HG02852 (cell line): ENCODE data around the gene FBXW10.
"Not testable (repeated sequence)": the region's sequence is repeated elsewhere in the genome, so short reads cannot be mapped to it uniquely, and the experiment has no call there.

Experiments
- ATAC-seq: cut with Tn5 transposase; IDR thresholded peaks from one replicate; pipeline ENCODE4 v1.9.1; 2021; ENCODE audit warnings: mild to moderate bottlenecking, moderate library complexity; ENCODE audit not compliant: unreplicated experiment

Gene FBXW10

DNA sequence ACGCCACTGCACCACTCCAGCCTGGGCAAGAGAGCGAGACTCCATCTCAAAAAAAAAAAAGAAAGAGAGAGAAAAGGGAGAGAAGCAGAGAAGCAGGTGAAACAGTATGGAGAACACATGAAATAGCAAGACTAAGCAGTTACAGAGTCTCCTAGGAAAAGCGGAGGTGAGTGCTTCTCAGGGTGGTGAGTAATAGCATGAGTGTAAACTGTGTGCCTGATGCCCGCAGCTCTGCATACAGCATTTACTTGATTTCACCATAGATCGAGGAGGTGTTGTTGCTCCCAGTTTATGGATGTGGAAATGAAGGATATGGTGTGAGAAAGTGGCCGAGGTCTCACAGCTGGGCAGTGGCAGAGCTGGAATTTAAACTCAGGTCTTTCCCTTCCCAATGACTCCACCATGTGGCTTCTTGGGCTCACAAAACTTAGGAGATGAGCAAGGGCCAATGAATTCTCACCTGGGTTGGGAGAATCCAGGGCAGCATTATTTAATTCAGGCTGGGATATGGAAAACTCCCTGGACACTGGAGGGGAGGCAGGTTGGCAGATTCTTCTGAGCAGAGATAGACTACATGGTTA lies 10.1 kb downstream of the FBXW10 start:
- not testable (repeated sequence) for ATAC-seq

DNA sequence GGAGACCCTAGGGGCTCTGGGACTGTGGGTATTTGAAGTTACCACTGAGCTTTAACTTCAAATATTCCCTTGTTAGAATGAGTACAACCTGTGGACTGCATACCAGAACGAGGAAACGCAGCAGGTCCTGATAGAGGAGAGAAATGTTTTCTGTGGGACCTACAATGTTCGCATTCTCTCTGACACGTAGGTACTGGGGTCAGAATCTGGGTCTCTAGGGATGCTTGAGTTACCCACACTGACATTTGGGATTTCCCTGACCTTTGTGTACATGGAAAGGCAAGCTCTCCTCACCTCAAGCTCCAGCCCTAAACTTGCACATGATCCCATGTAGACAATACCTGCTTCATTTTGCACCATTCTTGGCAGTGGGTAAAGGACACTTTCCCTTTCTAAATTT lies 12.1 kb downstream of the FBXW10 start:
- not testable (repeated sequence) for ATAC-seq

DNA sequence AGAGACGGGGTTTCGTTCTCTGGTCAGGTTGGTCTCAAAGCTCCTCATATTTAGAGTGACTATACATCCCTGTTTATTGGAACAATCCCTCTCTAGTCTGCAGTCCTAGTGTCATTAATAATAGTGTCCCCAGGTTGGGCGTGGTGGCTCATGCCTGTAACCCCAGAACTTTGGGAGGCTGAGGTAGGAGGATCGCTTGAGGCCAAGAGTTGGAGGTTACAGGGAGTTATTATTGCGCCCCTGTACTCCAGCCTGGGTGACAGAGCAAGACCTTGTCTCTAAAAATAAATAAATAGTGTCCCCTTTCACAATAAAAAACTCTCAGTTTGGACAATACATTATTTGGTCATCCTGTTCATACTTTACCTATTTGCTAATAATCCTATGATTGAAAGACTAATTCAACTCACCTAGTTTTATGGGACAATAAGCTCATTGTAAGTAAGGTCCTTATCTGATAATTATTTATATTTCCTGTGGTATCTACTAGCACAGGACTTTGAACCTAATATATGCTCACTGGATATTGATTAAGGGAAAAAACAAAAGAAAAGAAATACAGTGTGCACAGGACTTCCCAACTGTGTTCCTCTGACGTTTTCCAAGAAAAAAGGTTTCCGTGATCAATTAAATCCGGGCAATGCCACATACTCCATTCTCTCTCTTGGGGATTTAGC lies 13.7 kb downstream of the FBXW10 start:
- ATAC-seq, result not testable (repeated sequence)

DNA sequence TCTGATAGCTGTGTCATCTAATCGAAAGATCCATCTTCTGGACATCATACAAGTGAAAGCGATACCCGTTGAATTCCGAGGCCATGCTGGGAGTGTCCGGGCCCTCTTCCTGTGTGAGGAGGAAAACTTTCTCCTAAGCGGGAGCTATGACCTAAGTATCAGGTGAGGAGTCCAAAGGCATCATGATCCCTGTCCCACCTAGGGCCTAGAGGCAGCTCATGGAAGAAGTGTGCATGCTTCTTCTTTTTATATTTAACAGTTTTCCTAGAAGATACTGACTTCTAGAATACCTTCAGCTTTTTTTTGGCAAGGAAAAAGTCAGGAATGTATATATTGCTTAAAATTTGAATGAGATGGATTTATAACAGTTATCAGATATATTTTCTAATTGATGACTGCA lies 14.5 kb downstream of the FBXW10 start:
- ATAC-seq, result not testable (repeated sequence)

DNA sequence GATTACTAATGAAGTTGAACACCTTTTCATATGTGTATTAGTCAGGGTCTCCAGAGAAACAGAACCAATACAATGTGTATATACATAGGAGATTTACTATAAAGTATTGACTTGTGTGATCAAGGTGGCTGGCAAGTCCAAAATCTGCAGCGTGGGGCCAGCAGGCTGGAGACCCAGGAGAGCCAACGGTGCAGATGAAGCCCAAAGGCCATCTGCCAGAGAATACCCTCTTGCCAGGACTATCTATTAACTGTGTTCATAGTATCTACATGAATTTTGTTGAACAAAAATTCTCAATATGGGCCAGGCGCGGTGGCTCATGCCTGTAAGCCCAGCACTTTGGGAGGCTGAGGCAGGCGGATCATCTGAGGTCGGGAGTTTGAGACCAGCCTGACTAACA lies 16.4 kb downstream of the FBXW10 start:
- ATAC-seq, result not testable (repeated sequence)

DNA sequence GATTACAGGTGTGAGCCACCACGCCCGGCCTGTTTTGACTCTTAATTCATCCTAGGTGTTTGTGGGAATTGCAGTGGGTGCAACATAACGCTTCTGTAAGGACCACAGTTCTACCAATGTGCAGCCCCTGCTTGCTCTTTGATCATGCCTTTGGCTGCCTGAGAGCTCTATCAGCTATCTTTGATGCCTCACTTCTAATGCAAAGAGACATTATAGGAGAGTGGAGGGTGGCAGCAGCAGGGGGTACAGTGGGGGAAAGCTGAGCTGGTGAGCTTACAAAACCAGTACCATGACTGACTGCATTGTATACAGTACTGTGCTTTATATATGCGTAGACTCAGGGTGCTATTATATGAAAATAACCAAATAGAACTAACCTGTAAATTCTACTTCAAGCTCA lies 26.7 kb downstream of the FBXW10 start:
- ATAC-seq, result not testable (repeated sequence)

DNA sequence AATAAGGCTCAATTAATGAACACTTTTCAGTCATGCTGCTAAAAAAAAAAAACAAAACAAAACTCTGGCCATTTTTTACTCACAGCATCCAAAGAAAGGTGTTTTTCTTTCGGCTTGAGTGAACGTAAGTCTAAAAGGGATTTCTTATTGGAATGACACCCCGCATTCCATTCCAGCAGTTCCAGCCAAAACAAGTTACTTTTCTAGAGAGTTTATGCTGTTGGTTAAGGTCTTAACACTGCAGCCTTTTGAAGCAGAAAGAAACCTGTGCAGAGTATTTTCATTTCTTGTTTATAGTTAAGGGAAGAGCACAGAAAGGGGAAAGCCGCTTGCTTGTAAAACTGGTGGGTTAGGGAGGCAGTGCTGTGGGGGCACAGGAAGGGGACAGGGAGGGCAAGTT lies 27.2 kb downstream of the FBXW10 start:
- ATAC-seq, result not testable (repeated sequence)

DNA sequence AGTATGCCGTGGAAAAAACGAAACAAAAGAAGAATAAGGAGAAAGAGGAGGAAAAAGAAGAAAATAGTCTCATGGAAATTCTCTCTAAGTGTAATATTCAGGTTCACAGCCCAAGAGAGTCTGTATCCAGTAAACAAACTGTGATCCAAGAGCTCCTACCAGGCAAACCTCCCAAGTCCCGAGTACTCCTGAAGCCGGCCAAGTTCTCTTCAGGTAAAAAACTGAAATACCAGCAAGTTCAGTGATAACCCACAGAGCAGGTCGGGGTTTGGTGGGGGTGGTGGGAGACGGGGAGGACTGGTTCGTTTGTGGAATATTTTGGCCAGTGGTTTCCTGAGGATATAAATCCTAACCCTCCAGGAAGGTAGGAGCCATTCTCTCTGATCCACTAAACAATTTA lies 28.6 kb downstream of the FBXW10 start:
- no peak for ATAC-seq

DNA sequence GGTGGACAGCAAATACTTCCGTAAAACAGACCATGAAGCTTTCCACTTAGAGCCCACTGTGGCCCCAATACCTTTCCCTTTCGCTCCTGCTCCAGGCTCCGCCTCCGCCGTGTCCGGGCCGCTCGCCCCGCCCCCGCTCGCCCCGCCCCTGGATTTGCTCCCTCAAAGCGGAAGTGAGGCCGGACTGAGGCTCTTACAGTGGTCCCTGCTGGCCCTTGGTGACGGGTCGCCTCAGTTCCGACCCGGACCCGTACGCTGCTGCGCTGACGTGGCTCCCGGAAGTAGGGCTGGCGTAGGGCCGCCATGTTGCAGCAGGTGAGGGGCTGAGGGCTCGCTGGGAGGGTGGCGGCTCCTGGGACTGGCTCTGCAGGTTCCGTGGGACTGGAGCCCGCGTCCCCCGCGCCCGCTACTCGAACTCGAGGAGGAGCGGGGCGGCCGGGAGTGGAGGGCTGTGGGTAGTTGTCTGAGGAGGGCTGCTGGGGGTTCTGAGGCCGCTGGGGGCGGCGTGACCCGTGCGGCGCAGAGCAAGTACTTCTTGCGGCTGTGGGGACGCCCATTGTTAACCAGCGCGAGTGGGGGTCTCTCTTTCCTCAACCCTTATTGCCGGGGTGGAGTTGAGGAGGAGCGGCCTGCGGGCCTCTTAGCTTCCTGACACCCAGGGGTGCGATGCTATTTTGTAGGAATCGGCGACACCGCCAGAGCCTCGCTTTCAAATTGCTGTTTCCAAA lies 37.3 kb downstream of the FBXW10 start, which contains the start of gene TVP23B:
Gene TVP23B, plus strand, starts transcription at position 193 of the 728 bp plus-strand sequence. Its CDS starts 111 bp downstream, at position 304.
- peak; percentile 97 for ATAC-seq

DNA sequence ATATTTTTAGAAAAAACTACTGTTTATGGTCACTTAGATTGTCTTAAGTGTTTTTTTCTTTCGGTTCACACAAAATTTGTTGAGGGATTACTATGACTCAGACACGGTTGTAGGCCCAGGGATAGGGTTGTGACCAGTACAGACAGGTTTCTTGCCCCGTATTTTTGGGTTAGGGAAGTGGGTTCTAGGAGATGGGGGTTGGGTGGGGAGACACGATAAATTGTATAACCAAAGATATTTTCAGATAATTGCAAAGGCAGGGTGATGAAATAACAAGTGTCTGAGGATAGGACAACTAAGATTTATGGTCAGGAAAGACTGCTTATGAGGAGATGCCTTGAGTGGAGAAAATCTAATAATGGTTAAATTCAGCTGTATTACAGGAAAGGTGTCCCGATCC lies 38.0 kb downstream of the FBXW10 start:
- ATAC-seq, result not testable (repeated sequence)

DNA sequence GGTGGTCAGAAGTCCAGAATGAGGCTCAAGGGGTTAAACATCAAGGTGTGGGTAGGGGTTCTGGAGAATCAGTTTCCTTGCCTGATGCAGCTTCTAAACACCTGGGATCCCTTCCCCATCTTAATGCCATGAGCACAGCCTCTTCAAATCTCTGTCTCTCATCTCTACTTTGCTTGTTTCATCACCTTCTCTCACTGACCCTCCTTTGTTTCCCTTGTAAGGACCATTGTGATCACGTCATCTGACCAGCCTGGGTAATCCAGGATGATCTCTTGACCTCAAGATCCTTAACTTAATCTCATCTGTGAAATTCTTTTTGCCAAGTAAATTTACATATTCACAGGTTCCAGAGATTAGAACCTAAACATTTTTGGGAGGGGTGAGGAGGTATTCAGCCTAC lies 42.1 kb downstream of the FBXW10 start:
- ATAC-seq, result not testable (repeated sequence)

DNA sequence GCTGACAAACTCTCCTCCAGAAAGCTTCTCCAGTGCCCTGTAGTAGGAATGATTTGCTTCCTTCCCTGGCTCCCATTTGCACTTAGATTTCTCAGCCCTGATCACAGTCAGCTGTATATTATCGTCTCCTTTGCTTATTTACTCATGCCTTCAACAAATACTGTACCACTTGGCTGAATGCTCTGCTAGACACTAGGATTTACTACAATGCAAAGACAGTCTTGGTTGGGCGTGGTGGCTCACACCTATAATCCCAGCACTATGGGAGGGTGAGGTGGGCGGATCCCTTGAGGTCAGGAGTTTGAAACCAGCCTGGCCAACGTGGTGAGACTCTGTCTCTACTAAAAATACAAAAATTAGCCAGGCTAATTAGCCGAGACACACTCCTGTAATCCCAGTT lies 43.0 kb downstream of the FBXW10 start:
- ATAC-seq, result not testable (repeated sequence)

DNA sequence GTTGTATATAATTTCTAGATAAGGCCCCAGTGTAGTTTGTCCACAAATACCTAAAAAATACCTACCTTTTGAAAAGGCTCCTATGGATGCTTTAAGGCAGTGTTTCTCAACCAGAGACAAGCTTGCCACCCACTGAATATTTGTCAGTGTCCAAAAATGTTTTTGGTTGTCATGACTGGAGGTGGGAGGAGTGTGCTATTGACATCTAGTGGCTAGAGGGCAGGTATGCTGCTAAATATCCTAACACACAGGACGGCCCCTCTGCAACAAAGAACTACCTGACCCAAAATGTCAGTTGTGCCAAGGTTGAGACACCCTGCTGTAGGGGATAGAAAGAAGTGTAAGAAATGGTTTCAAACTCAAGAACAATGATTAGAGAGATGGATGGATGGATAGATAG lies 47.5 kb downstream of the FBXW10 start:
- ATAC-seq, result not testable (repeated sequence)

DNA sequence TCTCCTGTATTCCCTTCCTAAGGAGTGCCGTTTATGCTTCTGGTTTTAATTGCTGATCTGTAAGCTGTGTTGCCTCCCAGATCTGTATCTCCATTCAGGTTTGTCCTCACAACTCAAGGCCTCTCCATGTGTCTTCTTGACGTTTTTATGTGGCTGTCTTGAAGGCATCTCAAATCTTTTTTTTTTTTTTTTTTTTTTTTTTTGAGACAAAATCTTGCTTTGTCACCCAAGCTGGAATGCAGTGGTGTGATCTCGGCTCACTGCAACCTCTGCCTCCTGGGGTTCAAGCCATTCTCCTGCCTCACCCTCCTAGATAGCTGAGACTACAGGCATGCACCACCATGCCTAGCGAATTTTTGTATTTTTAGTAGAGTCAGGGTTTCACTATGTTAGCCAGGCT lies 51.0 kb downstream of the FBXW10 start:
- ATAC-seq, result not testable (repeated sequence)

DNA sequence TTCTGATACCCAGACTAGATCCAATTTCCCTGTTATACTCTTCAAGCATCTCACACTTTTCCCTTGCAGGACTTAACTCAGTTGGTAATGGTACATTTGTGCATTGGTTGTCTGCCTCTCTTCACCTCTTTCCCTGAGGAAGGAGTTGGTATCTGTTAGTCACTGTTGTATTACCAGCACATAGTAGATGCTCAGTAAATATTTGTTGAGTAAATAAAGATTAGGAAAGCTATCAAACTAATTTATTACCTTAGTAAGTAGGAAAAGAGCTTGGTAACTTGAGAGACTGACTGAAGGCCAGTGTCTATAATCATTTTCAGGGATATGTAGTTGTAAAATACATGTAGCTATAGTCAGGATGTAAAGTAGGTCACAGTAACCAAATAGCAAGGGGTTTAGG lies 53.0 kb downstream of the FBXW10 start:
- ATAC-seq, result not testable (repeated sequence)

DNA sequence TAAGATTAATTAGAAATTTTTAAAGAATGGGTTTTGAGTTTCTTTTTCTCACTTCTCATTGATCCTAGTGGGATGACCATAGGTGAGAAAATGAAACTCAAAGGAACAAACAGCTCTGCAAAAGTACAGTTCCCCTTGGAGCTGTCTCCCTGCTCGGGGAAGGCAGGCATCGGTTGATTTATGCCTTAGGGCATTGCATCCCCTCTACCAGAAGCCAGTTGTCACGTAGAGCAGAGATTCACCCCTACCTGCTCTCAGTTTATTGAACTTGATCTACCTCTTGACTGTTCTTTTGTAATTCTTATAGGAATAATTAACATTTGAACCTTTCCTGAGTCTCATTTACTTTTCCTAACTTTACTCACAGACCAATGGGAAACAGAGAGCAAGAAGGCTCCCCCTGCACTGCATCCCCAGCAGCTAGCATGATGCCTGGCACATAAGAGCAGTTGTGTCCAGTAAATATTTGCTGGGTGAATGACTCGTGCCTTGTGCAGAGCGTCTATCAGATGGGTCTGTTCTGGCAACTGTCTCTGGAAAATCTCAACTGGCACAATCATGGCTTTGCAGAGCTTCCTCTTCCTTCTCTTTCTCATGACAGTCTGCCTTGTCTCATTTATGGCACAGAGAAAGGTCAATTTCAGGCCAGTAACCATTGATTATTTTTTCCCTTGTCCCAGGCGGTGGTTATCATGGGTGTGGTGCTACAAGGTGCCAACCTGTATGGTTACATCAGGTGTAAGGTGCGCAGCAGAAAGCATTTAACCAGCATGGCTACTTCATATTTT lies 59.8 kb downstream of the FBXW10 start:
- ATAC-seq, result not testable (repeated sequence)

DNA sequence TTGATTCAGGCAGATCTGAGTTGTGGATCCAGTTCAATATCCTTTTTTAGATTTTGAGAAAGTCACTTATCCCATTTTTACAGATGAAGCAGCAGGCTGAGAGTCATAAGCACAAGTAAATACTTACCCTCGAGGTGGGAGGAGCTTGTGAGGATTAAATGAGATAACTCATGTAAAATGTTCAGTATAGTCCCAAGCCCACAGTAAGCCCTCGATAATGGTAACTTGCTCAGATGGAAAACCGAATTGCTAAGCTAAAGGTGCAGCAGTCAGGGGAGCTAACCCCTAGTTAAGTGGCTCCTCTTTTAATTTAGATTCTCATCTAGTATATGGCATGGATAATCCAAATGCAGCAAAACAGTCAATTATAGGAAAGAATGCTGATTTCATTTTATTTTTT lies 72.1 kb downstream of the FBXW10 start:
- ATAC-seq, result not testable (repeated sequence)

DNA sequence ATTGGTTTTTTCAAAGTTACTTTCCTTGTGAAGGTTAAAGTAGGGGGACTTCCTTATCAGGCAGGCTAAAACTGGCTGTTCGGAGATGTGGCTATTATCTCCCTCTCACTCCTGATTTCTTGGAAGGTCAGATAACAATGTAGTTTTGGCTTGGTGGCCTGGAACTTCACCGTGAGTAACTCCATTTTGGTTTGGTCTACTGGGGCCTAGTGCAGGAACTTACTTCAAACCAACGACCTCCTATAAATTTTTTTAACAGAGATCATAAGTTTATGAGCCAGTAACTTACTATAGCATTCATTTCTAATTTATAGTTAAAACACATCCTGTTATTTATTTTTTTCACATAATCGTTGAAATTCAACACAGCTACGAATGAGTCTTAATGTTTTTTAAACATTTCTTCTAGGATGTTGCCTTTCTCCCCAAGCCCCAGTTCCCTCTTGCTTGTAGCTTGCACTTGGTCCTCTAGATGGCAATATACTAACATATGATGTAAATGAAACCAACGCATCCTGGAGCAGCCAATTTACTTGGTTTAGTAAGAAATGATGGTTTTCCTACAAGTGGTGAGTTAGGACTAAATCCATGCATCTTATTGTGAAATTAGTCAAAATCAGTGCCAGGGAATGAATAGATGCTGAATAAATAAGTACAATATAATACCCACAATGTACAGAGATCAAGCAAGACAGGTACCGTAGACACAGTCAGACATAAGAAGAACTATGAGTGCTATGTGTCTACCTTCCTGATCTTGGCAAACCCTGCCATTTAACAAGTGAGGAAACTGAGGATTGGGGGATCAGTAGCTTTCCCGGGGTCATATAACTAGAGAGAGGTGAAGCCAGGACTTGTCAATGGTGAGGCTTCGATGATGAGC lies 72.9 kb downstream of the FBXW10 start:
- not testable (repeated sequence) for ATAC-seq

DNA sequence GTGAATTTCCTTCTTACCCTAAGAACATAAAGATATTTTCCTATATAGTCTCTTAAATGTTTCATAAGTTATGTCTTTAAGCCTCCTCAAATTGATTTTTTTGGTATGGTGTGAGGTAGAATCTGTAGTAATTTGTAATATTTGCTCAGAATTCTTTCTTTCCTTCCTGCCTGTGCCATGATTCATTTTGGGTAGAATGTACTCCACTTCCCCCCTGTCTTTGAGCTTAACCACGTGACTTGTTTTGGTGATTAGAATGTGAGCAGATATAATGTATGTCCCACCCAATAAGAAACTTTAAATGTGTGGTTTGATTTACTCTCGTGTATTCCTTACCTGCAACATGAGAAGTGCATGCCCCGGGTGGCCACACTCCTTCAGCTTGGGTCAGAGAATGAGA lies 77.6 kb downstream of the FBXW10 start:
- ATAC-seq, result not testable (repeated sequence)

DNA sequence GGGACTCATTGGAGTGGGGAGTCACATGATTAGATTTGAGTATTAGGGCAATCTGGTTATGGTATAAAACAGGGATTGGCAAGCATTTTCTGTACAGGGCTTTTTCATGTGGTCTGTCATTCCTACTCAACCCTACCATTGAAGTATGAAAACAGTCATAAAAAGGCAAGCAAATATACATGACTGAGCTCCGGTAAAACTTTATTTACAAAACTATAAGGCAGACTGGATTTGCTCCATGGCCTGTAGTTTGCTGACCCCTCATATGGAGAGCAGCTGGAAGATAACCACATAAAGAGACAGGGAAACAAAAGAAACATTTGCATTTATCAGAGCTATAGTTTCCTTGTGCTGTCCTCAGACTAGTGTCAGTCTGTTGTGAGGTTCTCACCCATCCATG lies 83.8 kb downstream of the FBXW10 start:
- ATAC-seq, result not testable (repeated sequence)
